ENCODE measurements around the gene C1QTNF1. TPM values are rescaled to one million over a fixed set of nuclear protein-coding genes. Genes with fewer than 3 reads are reported as not detected.
A peak's percentile ranks its signal among the peaks of the same experiment; 100 is the strongest.

C1QTNF1 gene
- total RNA-seq, 1 experiment from 2014 or later: 18.6 TPM

DNA sequence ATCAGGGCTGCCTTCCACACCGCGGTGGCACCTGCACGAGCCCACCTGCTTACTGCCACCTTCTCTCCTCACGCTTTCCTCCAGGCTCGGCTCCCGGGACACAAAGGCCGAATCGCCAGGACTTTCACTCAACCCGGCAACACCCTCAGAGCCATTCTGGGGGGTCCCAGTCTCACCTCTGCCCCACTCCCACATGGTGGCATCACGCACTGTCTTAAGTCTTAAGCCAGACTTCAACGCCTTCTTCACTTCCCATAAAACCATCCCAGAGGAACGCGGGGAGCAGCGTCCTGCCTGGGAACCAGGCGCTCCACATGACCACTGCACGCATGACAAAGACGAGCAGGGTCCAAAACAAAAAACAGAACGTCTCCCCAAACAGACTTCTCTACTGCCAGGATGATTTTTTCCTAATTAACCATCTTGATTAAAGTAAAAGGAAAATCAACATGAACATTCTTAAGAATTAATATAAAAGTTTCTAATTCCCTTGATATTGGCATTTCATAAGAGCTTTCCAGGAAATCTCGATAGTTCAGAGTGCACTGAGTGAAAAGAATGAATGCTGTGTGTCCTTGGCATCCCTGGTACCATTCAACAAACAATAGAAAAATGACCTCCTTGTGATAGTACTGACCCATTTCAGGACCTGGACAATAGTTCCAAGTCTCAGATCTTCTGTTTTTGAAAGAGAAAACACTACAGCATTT, 17.0 kb upstream of the C1QTNF1 start:
- no peaks in the 10 kb centered on the region for H3K27me3 ChIP-seq (ENCODE audit: low read length)
- H3K79me2 ChIP-seq (ENCODE audit: low read length): peaks cover 75% of the 10 kb centered on the region
- H3K4me1 ChIP-seq (ENCODE audit: insufficient read depth, low read length): peaks cover 73% of the 10 kb centered on the region
- H3K4me2 ChIP-seq (ENCODE audit: low read length): peak overlapping the region; percentile 99
- BruUV-seq (replicated peaks): no TSS peak
- H3K4me3 ChIP-seq (ENCODE audit: low read length): peak overlapping the region; percentile 95; the same call in 1 of the 2 replicates
- H3K9ac ChIP-seq (ENCODE audit: low read length): no peak overlapping the region
- intact Hi-C loops (cut with micrococcal nuclease): no loop called here
- DNase-seq (no peak), ATAC-seq (no peak)
- no peaks in the 10 kb centered on the region for H3K9me3 ChIP-seq (ENCODE audit: low read length)
- H4K20me1 ChIP-seq (ENCODE audit: low read length): peaks cover 28% of the 10 kb centered on the region
- ChIA-PET CTCF (no interaction called here), POLR2A (ENCODE audit: unreplicated experiment) (no interaction called here)
- TF ChIP-seq, protein P1, sequence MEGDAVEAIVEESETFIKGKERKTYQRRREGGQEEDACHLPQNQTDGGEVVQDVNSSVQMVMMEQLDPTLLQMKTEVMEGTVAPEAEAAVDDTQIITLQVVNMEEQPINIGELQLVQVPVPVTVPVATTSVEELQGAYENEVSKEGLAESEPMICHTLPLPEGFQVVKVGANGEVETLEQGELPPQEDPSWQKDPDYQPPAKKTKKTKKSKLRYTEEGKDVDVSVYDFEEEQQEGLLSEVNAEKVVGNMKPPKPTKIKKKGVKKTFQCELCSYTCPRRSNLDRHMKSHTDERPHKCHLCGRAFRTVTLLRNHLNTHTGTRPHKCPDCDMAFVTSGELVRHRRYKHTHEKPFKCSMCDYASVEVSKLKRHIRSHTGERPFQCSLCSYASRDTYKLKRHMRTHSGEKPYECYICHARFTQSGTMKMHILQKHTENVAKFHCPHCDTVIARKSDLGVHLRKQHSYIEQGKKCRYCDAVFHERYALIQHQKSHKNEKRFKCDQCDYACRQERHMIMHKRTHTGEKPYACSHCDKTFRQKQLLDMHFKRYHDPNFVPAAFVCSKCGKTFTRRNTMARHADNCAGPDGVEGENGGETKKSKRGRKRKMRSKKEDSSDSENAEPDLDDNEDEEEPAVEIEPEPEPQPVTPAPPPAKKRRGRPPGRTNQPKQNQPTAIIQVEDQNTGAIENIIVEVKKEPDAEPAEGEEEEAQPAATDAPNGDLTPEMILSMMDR (conservative IDR thresholded peaks at IDR 0.05; ENCODE audit: low read depth, low read length): no peak
- TF ChIP-seq EZH2 (IDR thresholded peaks at IDR 0.05; ENCODE audit: low read length, unreplicated experiment) (no peak), EZH2phosphoT487 (IDR thresholded peaks at IDR 0.05; ENCODE audit: borderline replicate concordance, low read length) (no peak)
- no peak overlapping the region for H3K27ac ChIP-seq (ENCODE audit: low read length)
- no peaks in the 10 kb centered on the region for H3K9me2 ChIP-seq (replicated peaks; ENCODE audit: low read length)
- no peak overlapping the region for H2AFZ ChIP-seq (ENCODE audit: low read length)
- peaks cover 8% of the 10 kb centered on the region for H3F3A ChIP-seq (ENCODE audit: low read length, unreplicated experiment)
- H3K36me3 ChIP-seq (ENCODE audit: low read depth, low read length): peaks cover 22% of the 10 kb centered on the region; the same call in 1 of the 2 replicates

GRCh38 chr17:79007504-79008381, 16.2 kb upstream of the C1QTNF1 start:
- peaks cover 75% of the 10 kb centered on the region for H3K4me1 ChIP-seq (ENCODE audit: insufficient read depth, low read length)
- DNase-seq: no peak
- POLR2A ChIA-PET (ENCODE audit: unreplicated experiment): no interaction called here

More at GRCh38 chr17:79007504-79008381, 16.2 kb upstream of the C1QTNF1 start:
- Histone ChIP-seq H3K4me2 (ENCODE audit: low read length) (peak overlapping the region; percentile 99), H3K4me3 (ENCODE audit: low read length) (peak overlapping the region; percentile 95), H3K9ac (ENCODE audit: low read length) (peak overlapping the region; percentile 93), H3K9me3 (ENCODE audit: low read length) (peaks cover 5% of the 10 kb centered on the region; the same call in 1 of the 2 replicates), H4K20me1 (ENCODE audit: low read length) (peaks cover 26% of the 10 kb centered on the region), H3K79me2 (ENCODE audit: low read length) (peaks cover 67% of the 10 kb centered on the region), H3K36me3 (ENCODE audit: low read depth, low read length) (peaks cover 14% of the 10 kb centered on the region; the same call in 1 of the 2 replicates), H3K27ac (ENCODE audit: low read length) (peak overlapping the region; percentile 2; the same call in 1 of the 2 replicates), H3F3A (ENCODE audit: low read length, unreplicated experiment) (peaks cover 8% of the 10 kb centered on the region), H3K9me2 (replicated peaks; ENCODE audit: low read length) (no peaks in the 10 kb centered on the region), H3K27me3 (ENCODE audit: low read length) (no peaks in the 10 kb centered on the region), H2AFZ (ENCODE audit: low read length) (no peak overlapping the region)
- CTCF ChIA-PET: no interaction called here
- BruUV-seq (replicated peaks): no TSS peak
- no peak for TF ChIP-seq EZH2phosphoT487 (IDR thresholded peaks at IDR 0.05; ENCODE audit: borderline replicate concordance, low read length)
- TF ChIP-seq, protein P1 (conservative IDR thresholded peaks at IDR 0.05; ENCODE audit: low read depth, low read length): no peak
- no peak for TF ChIP-seq EZH2 (IDR thresholded peaks at IDR 0.05; ENCODE audit: low read length, unreplicated experiment)
- no peak for ATAC-seq
- intact Hi-C loops (cut with micrococcal nuclease): no loop called here

All from PC-3 (cell line).